Testis (tissue), 2 donors: Measurements from ENCODE around the gene CACNA1I.

Experiments
- POLR2A ChIP-seq: fragments of 450-650 bp; IDR thresholded peaks from one replicate; pipeline ENCODE4 v1.6.1; 2017; ENCODE audit warnings: antibody characterized with exemption, mild to moderate bottlenecking, moderate library complexity
- TF ChIP-seq, protein P1 (sequence below), 3 experiments: fragments of 450-650 bp in 2 of 3; fragments of 200-600 bp in 1 of 3; sonication (generic) in 1 of 3; IDR thresholded peaks; one replicate each; pipeline ENCODE4 v1.5.1; 2016 to 2019; ENCODE audit warnings: antibody characterized with exemption in 3 of 3, mild to moderate bottlenecking in 2 of 3, moderate library complexity in 1 of 3

DNA sequence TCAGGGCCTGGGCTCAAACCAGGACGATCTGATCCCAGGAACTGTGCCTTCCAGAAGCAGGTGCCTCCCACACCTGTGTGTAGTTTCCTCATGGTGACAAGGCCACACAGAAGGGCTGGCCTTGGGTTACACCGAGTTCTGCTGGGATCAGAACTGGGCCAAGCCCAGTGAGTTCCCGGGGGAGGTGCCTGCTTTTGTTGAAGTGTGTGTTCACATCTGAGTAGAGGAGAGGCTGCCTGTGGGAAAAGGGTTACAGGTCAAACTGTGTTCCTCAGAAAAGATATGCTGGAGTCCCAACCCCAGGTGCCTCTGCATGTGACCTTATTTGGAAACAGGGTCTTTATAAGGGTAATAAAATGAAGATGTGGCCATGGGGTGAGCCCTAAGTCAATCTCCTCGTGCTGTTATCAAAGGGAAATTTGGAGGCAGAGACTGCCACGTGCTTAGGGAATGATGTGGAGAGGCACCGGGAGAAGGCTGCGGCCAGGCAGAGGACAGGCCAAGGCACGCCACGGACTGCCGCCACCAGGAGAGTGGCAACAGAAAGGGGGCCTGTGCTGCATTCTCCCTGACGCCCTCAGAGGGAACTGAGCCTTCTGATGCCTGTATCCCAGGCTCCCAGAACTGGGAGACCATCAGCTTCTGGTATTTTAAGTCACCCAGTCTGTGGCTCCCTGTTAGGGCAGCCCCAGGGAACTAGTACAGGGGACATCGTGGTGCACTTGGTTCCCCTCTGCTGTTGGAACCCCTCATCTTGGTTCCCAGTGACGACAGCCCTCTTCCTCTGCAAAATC, 158.8 kb downstream of the CACNA1I start:
- TF ChIP-seq, protein P1, sequence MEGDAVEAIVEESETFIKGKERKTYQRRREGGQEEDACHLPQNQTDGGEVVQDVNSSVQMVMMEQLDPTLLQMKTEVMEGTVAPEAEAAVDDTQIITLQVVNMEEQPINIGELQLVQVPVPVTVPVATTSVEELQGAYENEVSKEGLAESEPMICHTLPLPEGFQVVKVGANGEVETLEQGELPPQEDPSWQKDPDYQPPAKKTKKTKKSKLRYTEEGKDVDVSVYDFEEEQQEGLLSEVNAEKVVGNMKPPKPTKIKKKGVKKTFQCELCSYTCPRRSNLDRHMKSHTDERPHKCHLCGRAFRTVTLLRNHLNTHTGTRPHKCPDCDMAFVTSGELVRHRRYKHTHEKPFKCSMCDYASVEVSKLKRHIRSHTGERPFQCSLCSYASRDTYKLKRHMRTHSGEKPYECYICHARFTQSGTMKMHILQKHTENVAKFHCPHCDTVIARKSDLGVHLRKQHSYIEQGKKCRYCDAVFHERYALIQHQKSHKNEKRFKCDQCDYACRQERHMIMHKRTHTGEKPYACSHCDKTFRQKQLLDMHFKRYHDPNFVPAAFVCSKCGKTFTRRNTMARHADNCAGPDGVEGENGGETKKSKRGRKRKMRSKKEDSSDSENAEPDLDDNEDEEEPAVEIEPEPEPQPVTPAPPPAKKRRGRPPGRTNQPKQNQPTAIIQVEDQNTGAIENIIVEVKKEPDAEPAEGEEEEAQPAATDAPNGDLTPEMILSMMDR (IDR thresholded peaks at IDR 0.05), result no peak
- no peak for TF ChIP-seq POLR2A
